Panc1 (cell line): Measurements from ENCODE around the gene TTC24. TPM values are rescaled to one million over a fixed set of nuclear protein-coding genes. Genes with fewer than 3 reads are reported as not detected.

Experiments used
- ATAC-seq: fragments of 200-7000 bp; cut with Tn5 transposase; 2 replicates; pipeline ENCODE4 v1.9.1; 2020; ENCODE audit warnings: mild to moderate bottlenecking, moderate library complexity
- BruUV-seq: library from RNA; stranded (reverse); fragments of 400-500 nt; replicated peaks from 2 replicates; lab custom pipeline; 2021; lab: Mats Ljungman, UMichigan
- CTCF ChIA-PET: fragments of 300-600 bp; sonication (Branson Sonifier 250); formaldehyde crosslinking; loops from one replicate; lab custom pipeline; 2022; ENCODE audit warnings: antibody characterized with exemption; lab: Charles Lee
- POLR2A ChIA-PET: fragments of 300-600 bp; sonication (Branson Sonifier 250); formaldehyde crosslinking; loops from one replicate; lab custom pipeline; 2022; ENCODE audit warnings: antibody characterized with exemption; lab: Charles Lee
- DNase-seq: peaks from one replicate; pipeline ENCODE4 v3.0.0-alpha.2; 2010; ENCODE audit warnings: low read depth, low spot score
- H3K27ac ChIP-seq: 2 replicates; pipeline ENCODE4 v1.5.1; 2011; ENCODE audit warnings: mild to moderate bottlenecking, low read length, inconsistent platforms
- H3K27me3 ChIP-seq: fragments of 200-500 bp; sonication (Bioruptor generic); 2 replicates; pipeline ENCODE4 v1.6.0; 2014; ENCODE audit warnings: low read length, inconsistent platforms; ENCODE audit not compliant: control insufficient read depth, insufficient read depth
- H3K36me3 ChIP-seq: fragments of 200-500 bp; sonication (Bioruptor generic); 2 replicates; pipeline ENCODE4 v1.5.1; 2014; ENCODE audit warnings: inconsistent platforms, mild to moderate bottlenecking, low read length, moderate library complexity; ENCODE audit not compliant: control insufficient read depth, insufficient read depth
- H3K4me1 ChIP-seq: 2 replicates; pipeline ENCODE4 v1.5.1; 2011; ENCODE audit warnings: inconsistent platforms, mild to moderate bottlenecking, low read length, moderate library complexity; ENCODE audit not compliant: control insufficient read depth, insufficient read depth
- H3K4me3 ChIP-seq, 2 experiments: 2 replicates each; pipeline ENCODE4 v1.5.1; 2011 to 2012; ENCODE audit warnings: low read depth in 2 of 2, low read length in 2 of 2, mild to moderate bottlenecking in 2 of 2, inconsistent platforms in 1 of 2, moderate library complexity in 1 of 2
- H3K9me3 ChIP-seq: fragments of 200-500 bp; sonication (Bioruptor generic); 2 replicates; pipeline ENCODE4 v1.5.1; 2014; ENCODE audit warnings: low read depth, mild to moderate bottlenecking, inconsistent platforms, low read length, moderate library complexity; ENCODE audit not compliant: control insufficient read depth, insufficient read depth
- POLR2AphosphoS5 ChIP-seq: IDR thresholded peaks from 2 replicates; pipeline ENCODE4 v1.6.1; 2012; ENCODE audit warnings: mild to moderate bottlenecking, low read depth, low read length, moderate library complexity
- SIN3A ChIP-seq: IDR thresholded peaks from 2 replicates; pipeline ENCODE4 v1.6.1; 2012; ENCODE audit warnings: low read depth, mild to moderate bottlenecking, low read length, moderate library complexity, borderline replicate concordance; ENCODE audit not compliant: insufficient read depth
- TCF7L2 ChIP-seq: IDR thresholded peaks from 2 replicates; pipeline ENCODE4 v1.6.1; 2011; ENCODE audit warnings: mild to moderate bottlenecking, low read depth, low read length, inconsistent platforms
- in situ Hi-C: cut with HindIII; loops from 2 replicates; pipeline ENCODE4 v1.10.0; 2016; ENCODE audit warnings: low sequenced_read_pairs, low pct_unique_long_range_greater_than_20kb
- intact Hi-C: fragments of 100-400 bp; cut with micrococcal nuclease; formaldehyde crosslinking; loops from one replicate; pipeline ENCODE4 v1.10.0; 2022; ENCODE audit not compliant: unreplicated experiment
- total RNA-seq: library from RNA; stranded (reverse); gene quantifications from one replicate; pipeline ENCODE4 v1.2.1, GENCODE V29; 2021; ENCODE audit not compliant: unreplicated experiment
- TF ChIP-seq, protein P1 (sequence below): fragments of 450-650 bp; IDR thresholded peaks from 2 replicates; pipeline ENCODE4 v1.5.1; 2017; ENCODE audit warnings: mild to moderate bottlenecking
- TF ChIP-seq, protein P2 (sequence below), 2 experiments: IDR thresholded peaks; 2 replicates each; pipeline ENCODE4 v1.6.1; 2011 to 2012; ENCODE audit warnings: low read depth in 2 of 2, control low read depth in 1 of 2, low read length in 1 of 2, mild to moderate bottlenecking in 1 of 2, moderate library complexity in 1 of 2; ENCODE audit not compliant: insufficient read depth in 1 of 2

The TTC24 gene
- total RNA-seq, 1 experiment from 2014 or later = not detected

DNA sequence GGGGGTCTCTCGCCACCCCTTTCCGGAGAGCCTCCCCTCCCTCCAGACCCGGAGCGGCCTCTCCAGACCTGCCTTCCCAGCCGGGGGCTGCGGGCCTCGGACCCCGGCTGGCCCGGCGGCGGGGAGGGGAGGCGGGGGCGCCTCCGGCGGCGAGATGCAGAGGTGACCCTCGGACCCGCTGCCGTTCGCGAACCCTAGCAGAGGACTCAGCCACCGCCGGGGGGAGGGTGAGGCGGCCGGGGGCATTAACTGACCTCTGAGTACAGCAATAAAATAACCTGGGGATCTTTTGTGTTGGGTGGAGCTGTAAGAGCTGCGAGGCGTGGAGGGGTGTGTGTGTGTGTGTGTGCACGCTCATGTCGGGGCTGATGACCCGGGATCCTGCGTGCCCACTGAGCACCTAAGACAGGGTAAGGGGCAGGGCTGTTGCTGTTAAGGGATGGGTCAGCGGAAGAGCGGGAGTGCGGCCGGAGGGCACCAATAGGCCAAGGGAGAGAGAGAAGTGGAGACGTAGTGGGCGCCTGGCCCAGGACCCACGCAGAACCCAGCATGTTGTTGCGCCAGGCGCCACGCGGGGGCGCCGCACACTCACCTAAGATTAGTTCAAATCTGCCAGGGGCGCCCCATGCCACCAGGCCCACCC, 46.0 kb downstream of the TTC24 start:
- in situ Hi-C loops (no loop called here), intact Hi-C loops (loop anchor here (1.0 kb wide), 1 partner anchor 33 kb away; no protein-coding TSS in a partner anchor)
- Histone ChIP-seq H3K4me1 (peaks cover 4% of the 10 kb centered on the region), H3K27me3 (peaks cover 2% of the 10 kb centered on the region; the same call in 1 of the 2 replicates), H3K9me3 (no peaks in the 10 kb centered on the region), H3K4me3 (peak overlapping the region; percentile 47 to 54), H3K36me3 (no peaks in the 10 kb centered on the region), H3K27ac (no peak overlapping the region)
- TF ChIP-seq POLR2AphosphoS5 (no peak), SIN3A (no peak)
- TF ChIP-seq, protein P1, sequence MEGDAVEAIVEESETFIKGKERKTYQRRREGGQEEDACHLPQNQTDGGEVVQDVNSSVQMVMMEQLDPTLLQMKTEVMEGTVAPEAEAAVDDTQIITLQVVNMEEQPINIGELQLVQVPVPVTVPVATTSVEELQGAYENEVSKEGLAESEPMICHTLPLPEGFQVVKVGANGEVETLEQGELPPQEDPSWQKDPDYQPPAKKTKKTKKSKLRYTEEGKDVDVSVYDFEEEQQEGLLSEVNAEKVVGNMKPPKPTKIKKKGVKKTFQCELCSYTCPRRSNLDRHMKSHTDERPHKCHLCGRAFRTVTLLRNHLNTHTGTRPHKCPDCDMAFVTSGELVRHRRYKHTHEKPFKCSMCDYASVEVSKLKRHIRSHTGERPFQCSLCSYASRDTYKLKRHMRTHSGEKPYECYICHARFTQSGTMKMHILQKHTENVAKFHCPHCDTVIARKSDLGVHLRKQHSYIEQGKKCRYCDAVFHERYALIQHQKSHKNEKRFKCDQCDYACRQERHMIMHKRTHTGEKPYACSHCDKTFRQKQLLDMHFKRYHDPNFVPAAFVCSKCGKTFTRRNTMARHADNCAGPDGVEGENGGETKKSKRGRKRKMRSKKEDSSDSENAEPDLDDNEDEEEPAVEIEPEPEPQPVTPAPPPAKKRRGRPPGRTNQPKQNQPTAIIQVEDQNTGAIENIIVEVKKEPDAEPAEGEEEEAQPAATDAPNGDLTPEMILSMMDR = peak; percentile 96
- ChIA-PET CTCF (interaction anchor here (0.6 to 3.0 kb wide), 4 partner anchors 13 to 207 kb away, joined by 3 to 41 read pairs (median 4); no protein-coding TSS in a partner anchor), POLR2A (no interaction called here)
- peak; percentile 43 for ATAC-seq
- no peak for DNase-seq
- no TSS peak for BruUV-seq

DNA sequence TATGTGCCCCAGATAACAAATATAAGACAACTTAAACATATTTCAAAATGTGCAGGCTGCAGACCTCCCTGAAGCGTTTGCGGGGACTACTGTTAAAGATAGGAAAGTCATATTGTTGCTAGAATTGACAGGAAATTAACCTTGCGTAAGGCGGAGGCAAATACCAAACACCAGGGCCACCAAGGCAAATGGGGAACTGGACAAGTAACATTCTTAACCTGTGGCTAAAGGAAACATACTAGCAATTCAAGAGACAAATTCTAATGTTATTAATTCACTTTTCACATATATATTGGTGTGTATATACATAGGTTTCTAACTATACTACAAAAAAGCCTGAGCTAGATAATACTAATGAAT, 46.5 kb downstream of the TTC24 start:
- intact Hi-C loops = loop anchor here (1.0 kb wide), 1 partner anchor 32 kb away; no protein-coding TSS in a partner anchor
- no peak overlapping the region for H3K4me3 ChIP-seq
- H3K27ac ChIP-seq = no peak overlapping the region

More for the DNA sequence above, 46.5 kb downstream of the TTC24 start:
- POLR2A ChIA-PET = no interaction called here
- BruUV-seq = no TSS peak
- in situ Hi-C loops = no loop called here
- CTCF ChIA-PET = interaction anchor here (0.7 to 3.0 kb wide), 5 partner anchors 13 to 200 kb away, joined by 3 to 41 read pairs (median 5); no protein-coding TSS in a partner anchor
- ATAC-seq (no peak), DNase-seq (no peak)
- Histone ChIP-seq H3K9me3 (no peaks in the 10 kb centered on the region), H3K4me1 (peaks cover 4% of the 10 kb centered on the region), H3K36me3 (no peaks in the 10 kb centered on the region), H3K27me3 (peaks cover 2% of the 10 kb centered on the region; the same call in 1 of the 2 replicates)
- TF ChIP-seq, protein P2, sequence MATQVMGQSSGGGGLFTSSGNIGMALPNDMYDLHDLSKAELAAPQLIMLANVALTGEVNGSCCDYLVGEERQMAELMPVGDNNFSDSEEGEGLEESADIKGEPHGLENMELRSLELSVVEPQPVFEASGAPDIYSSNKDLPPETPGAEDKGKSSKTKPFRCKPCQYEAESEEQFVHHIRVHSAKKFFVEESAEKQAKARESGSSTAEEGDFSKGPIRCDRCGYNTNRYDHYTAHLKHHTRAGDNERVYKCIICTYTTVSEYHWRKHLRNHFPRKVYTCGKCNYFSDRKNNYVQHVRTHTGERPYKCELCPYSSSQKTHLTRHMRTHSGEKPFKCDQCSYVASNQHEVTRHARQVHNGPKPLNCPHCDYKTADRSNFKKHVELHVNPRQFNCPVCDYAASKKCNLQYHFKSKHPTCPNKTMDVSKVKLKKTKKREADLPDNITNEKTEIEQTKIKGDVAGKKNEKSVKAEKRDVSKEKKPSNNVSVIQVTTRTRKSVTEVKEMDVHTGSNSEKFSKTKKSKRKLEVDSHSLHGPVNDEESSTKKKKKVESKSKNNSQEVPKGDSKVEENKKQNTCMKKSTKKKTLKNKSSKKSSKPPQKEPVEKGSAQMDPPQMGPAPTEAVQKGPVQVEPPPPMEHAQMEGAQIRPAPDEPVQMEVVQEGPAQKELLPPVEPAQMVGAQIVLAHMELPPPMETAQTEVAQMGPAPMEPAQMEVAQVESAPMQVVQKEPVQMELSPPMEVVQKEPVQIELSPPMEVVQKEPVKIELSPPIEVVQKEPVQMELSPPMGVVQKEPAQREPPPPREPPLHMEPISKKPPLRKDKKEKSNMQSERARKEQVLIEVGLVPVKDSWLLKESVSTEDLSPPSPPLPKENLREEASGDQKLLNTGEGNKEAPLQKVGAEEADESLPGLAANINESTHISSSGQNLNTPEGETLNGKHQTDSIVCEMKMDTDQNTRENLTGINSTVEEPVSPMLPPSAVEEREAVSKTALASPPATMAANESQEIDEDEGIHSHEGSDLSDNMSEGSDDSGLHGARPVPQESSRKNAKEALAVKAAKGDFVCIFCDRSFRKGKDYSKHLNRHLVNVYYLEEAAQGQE (IDR thresholded peaks at IDR 0.05; ENCODE audit: insufficient read depth in 1 of 2, low read depth in 2 of 2, low read length in 1 of 2) = no peak
- TF ChIP-seq SIN3A = no peak
- TF ChIP-seq, protein P1 = no peak; the same call in none of the 2 replicates
- TF ChIP-seq TCF7L2 = no peak
- no peak for TF ChIP-seq POLR2AphosphoS5
